Activated CD4-positive, alpha-beta memory T cell treated with anti-CD3 and anti-CD28 coated beads, Interleukin-2, amount 10 ng/mL, durations not matched to agents 7 days and 5 days (primary cell): ENCODE data around the gene PRKCA. TPM values are rescaled to one million over a fixed set of nuclear protein-coding genes. Genes with fewer than 3 reads are reported as not detected.

ENCODE experiments used
- CTCF ChIA-PET: fragments of 350-600 bp; sonication (Branson Sonifier 250); formaldehyde crosslinking; loops from one replicate; lab custom pipeline; 2021; ENCODE audit warnings: antibody characterized with exemption, inconsistent platforms; lab: Charles Lee
- POLR2A ChIA-PET: fragments of 350-600 bp; sonication (Branson Sonifier 250); formaldehyde crosslinking; loops from one replicate; lab custom pipeline; 2021; ENCODE audit warnings: antibody characterized with exemption; lab: Charles Lee
- DNase-seq: peaks from one replicate; pipeline ENCODE4 v3.0.0-alpha.2; 2020
- H3K27ac Mint-ChIP-seq: one replicate; pipeline ENCODE4 v1.8.0; 2021; ENCODE audit warnings: mild to moderate bottlenecking, mixed read lengths
- H3K27me3 Mint-ChIP-seq: one replicate; pipeline ENCODE4 v1.8.0; 2021; ENCODE audit warnings: mixed read lengths
- H3K36me3 Mint-ChIP-seq: one replicate; pipeline ENCODE4 v1.8.0; 2021; ENCODE audit warnings: low read depth, mixed read lengths
- H3K4me1 Mint-ChIP-seq: one replicate; pipeline ENCODE4 v1.8.0; 2021; ENCODE audit warnings: mixed read lengths
- H3K4me3 Mint-ChIP-seq: one replicate; pipeline ENCODE4 v1.8.0; 2021; ENCODE audit warnings: mild to moderate bottlenecking, mixed read lengths
- H3K9me3 Mint-ChIP-seq: one replicate; pipeline ENCODE4 v1.8.0; 2021; ENCODE audit warnings: mixed read lengths
- total RNA-seq, 2 experiments: library from RNA; stranded (reverse); gene quantifications; one replicate each; pipeline ENCODE4 v1.2.3, GENCODE V29; 2021

The PRKCA gene
- total RNA-seq, 2 experiments from 2014 or later: 57.6 to 61.3 TPM

DNA sequence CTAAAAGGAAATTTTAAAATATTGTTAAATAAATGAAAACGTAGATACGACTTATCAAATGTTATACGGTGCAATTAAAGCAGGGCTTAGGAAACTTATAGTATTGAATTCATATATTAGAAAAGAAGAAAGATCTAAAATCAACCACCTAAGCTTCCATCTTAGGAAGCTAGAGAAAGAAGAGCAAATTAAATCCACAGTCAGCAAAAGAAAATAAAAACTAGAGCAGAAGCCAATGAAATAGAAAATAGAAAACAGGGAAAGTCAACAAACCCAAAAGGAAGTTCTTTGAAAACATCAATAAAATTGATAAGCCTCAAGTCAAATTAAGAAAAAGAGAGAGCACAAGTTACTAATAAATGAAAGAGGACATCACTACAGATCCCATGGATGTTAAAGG is 457.9 kb downstream of the PRKCA start:
- DNase-seq: no peak
- Mint-ChIP-seq H3K9me3 (no peaks in the 10 kb centered on the region), H3K36me3 (peaks cover 14% of the 10 kb centered on the region), H3K27ac (no peak overlapping the region), H3K4me1 (no peaks in the 10 kb centered on the region), H3K27me3 (no peaks in the 10 kb centered on the region), H3K4me3 (no peak overlapping the region)
- ChIA-PET POLR2A (no interaction called here), CTCF (no interaction called here)

DNA sequence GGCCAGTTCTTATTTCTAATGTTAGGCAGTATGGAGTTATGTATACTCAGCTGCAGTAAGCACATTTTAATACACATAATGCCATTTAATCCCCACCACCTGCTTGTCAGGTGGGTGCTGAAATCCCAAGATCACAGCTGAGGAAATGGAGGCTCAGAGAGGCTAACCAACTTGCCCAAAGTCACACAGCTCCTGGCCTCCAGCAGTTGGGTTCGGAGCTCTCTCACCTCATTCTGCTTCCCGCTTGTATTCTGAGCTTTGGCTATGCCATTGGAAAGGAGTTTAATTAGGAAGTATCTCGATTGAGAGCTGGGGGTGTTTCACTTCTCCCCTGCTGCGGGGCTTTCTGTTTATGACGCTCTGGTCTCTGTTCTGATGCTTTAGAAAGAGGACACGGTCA is 459.9 kb downstream of the PRKCA start:
- peaks cover 9% of the 10 kb centered on the region for H3K36me3 Mint-ChIP-seq
- no peak overlapping the region for H3K4me3 Mint-ChIP-seq
- no peak overlapping the region for H3K27ac Mint-ChIP-seq
- no peak for DNase-seq
- no peaks in the 10 kb centered on the region for H3K9me3 Mint-ChIP-seq
- no peaks in the 10 kb centered on the region for H3K27me3 Mint-ChIP-seq
- ChIA-PET CTCF (no interaction called here), POLR2A (no interaction called here)
- peaks cover 17% of the 10 kb centered on the region for H3K4me1 Mint-ChIP-seq

DNA sequence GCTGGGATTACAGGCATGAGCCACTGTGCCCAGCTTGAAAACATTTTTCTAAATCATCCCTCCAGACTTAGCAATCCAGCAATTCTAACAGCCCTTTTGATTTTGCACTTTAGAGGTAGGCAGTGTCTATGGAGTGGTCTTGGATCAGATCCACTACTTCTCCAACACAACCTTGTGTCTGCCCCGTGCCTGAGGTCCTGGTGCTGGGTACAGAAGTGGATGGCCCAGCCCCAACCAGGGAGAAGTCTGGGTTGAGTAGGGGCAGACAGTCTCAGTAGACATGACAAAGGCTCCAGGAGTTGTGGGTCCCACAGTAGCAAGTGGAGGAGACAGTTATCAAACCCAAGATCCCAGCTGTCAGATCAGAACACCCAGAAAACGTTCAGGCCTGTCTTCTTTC is 460.6 kb downstream of the PRKCA start:
- CTCF ChIA-PET: no interaction called here

DNA sequence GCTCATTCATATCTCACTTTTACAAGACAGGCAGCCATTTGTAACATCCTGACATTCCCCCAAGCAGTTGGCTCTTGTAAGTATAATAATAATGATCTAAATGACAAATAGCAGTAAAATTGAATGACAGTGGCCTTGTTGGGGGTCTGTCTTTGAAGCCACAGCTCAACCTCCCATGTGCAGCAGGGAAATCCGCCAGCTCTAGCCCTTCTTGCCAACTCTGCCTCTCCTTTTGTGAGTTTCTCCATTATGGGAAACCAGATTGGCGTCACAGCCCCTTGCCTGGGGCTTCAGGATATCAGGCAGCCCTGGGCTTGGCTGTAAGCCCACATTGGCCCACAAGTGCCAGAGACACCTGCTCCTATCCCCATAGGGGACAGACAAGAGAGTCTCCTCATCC is 462.1 kb downstream of the PRKCA start:
- no peak overlapping the region for H3K27ac Mint-ChIP-seq
- peaks cover 19% of the 10 kb centered on the region for H3K36me3 Mint-ChIP-seq
- H3K4me1 Mint-ChIP-seq: peaks cover 33% of the 10 kb centered on the region
- DNase-seq: no peak
- POLR2A ChIA-PET: no interaction called here
- CTCF ChIA-PET: interaction anchor here (1.5 kb wide), 1 partner anchor 36 kb away, joined by 4 read pairs; no protein-coding TSS in a partner anchor
- H3K9me3 Mint-ChIP-seq: no peaks in the 10 kb centered on the region
- no peak overlapping the region for H3K4me3 Mint-ChIP-seq
- no peaks in the 10 kb centered on the region for H3K27me3 Mint-ChIP-seq

More for the DNA sequence above, 460.6 kb downstream of the PRKCA start:
- H3K27me3 Mint-ChIP-seq: no peaks in the 10 kb centered on the region
- no peak for DNase-seq
- H3K4me3 Mint-ChIP-seq: no peak overlapping the region
- POLR2A ChIA-PET: no interaction called here
- H3K9me3 Mint-ChIP-seq: no peaks in the 10 kb centered on the region
- no peak overlapping the region for H3K27ac Mint-ChIP-seq
- peaks cover 13% of the 10 kb centered on the region for H3K36me3 Mint-ChIP-seq
- peaks cover 23% of the 10 kb centered on the region for H3K4me1 Mint-ChIP-seq

DNA sequence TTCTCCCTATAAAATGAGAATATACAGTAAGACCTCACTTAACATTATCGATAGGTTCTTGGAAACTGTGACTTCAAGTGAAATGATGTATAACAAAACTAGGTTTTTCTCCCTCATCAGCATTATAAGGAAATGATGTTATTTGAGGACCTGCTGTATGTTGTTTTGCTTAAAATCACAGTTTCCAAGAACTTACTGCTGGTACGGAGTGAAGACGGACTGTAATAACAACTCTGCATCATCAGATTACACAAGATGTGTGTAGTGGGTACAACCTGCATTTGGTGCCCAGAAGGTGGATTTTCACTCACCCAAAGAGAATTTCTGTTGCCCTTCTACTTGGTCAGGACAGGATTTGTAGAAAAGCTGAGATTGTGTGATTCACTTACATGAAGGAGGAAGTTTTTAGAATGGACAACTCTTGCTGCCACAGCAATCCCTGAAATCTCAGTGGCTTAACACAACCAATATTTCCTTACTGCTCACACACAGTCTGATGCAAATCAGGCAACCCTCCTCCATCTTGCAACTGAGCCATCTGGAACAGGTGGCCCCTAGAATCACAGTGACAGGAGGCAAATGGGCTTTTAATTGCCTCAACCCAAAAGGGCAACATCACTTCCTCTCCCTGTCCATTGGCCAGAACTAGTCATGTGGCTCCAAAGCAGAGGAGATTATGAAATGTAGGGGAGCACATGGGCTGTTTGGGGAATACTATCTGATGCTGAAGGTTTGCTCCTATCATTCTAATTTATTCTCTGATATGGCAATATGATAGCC is 464.9 kb downstream of the PRKCA start:
- ChIA-PET POLR2A (no interaction called here), CTCF (interaction anchor here (1.0 kb wide), 1 partner anchor 40 kb away, joined by 4 read pairs; no protein-coding TSS in a partner anchor)
- Mint-ChIP-seq H3K4me1 (peaks cover 37% of the 10 kb centered on the region), H3K4me3 (peak overlapping the region; percentile 34), H3K27ac (peak overlapping the region; percentile 87), H3K36me3 (peaks cover 19% of the 10 kb centered on the region), H3K9me3 (no peaks in the 10 kb centered on the region), H3K27me3 (no peaks in the 10 kb centered on the region)
- DNase-seq: peak; percentile 21

DNA sequence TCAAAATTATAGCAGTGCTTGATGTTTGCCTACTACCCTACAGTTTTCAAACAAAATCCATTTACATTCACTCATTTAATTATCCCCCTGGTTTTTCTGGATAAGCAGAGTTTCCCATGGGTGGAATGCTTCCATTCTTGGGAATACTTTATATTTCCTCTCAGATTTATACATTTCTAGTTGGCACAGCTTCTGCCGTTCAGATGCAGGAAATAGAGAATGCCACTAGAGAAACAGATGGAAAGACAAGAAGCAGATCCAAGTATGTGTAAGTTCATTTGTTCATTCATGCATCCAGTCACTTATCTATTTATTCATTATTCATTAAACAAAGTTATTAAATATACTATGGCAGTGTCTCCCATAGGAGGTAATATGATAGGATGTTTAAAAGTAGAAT is 467.5 kb downstream of the PRKCA start:
- CTCF ChIA-PET: no interaction called here

DNA sequence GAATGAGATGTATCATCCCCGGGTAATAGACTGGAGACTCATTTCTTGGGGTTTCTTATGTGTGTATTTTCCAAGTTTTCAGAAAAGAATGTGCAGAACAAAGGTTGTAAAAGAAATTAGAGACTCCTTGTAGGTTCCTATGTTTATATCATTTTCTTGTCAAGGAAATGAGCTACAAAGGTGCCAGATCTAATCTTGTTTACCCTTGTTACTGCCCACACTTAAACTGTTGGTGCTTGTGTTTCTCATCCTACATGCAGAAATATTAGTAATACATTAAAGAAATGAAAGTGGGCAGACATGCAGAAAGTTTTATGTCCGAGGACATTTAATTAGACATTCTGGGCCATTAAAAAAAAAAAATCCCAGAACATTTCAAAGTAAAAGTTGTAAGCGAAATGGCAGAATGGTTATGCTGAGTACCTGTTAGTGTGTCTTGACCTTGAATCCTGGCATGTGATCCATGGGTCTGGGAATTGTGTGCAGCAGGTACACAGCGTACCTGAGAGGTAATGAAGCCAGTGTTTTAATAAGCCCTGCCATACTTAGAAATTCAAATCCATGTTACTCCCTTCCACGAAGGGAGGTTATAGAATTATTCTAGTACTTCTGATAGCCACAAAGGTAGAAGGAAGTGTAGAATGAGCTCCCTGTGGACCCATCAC is 469.9 kb downstream of the PRKCA start:
- ChIA-PET POLR2A (no interaction called here), CTCF (no interaction called here)
- no peak overlapping the region for H3K4me3 Mint-ChIP-seq
- no peaks in the 10 kb centered on the region for H3K27me3 Mint-ChIP-seq
- no peak for DNase-seq
- H3K27ac Mint-ChIP-seq: no peak overlapping the region
- no peaks in the 10 kb centered on the region for H3K9me3 Mint-ChIP-seq
- peaks cover 16% of the 10 kb centered on the region for H3K36me3 Mint-ChIP-seq
- peaks cover 20% of the 10 kb centered on the region for H3K4me1 Mint-ChIP-seq

More for the DNA sequence above, 467.5 kb downstream of the PRKCA start:
- Mint-ChIP-seq H3K27ac (no peak overlapping the region), H3K4me1 (peaks cover 37% of the 10 kb centered on the region), H3K9me3 (no peaks in the 10 kb centered on the region), H3K4me3 (no peak overlapping the region), H3K36me3 (peaks cover 25% of the 10 kb centered on the region), H3K27me3 (no peaks in the 10 kb centered on the region)
- DNase-seq: no peak
- POLR2A ChIA-PET: no interaction called here

DNA sequence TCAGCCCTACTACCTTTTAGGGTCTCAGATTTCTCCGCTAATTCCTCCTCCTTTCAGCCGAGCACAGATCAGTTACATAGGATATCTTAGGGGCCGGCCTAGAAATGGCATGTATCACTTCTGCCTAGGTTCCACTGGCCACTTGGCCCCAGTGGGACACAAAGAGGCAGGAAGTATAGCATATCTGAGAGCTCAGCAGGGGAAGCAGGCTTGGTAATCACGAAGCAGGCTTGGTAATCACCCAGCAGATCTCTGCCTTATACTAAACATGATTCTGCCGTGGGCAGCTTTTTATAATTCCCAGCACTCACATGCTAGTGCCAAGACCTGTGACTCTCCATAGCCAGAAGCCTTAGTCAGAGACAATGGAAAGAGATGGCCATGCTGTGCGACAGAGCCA is 472.9 kb downstream of the PRKCA start:
- Mint-ChIP-seq H3K27me3 (no peaks in the 10 kb centered on the region), H3K36me3 (peaks cover 17% of the 10 kb centered on the region), H3K4me3 (no peak overlapping the region), H3K4me1 (no peaks in the 10 kb centered on the region), H3K27ac (no peak overlapping the region), H3K9me3 (no peaks in the 10 kb centered on the region)
- DNase-seq: no peak
- ChIA-PET POLR2A (no interaction called here), CTCF (interaction anchor here (0.6 kb wide), 1 partner anchor 19 kb away, joined by 3 read pairs; no protein-coding TSS in a partner anchor)

DNA sequence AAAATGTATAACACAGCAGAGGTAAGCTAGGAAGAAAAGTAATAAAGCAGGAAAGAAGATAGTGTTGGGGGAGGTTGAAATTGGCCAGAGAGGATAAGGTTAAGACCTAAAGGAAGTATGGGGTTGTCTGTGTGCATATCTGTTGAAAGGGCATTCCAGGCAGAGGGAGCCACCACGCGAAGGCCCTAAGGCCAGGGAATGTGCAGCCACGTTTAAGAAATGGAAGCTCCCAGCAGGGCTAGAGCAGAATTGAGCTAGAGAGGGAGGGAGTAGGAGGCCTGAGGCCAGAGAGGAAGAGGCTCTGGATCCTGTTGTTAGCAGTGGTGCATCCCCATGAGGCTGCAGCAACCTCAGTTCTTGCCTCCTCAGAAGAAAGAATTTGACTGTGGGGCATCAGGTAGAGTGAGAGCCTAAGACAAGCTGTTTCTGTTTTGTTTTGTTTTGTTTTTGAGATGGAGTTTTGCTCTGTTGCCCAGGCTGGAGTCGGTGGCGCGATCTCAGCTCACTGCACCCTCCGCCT is 473.5 kb downstream of the PRKCA start:
- DNase-seq: no peak
- no peaks in the 10 kb centered on the region for H3K4me1 Mint-ChIP-seq
- ChIA-PET CTCF (interaction anchor here (0.6 kb wide), 1 partner anchor 19 kb away, joined by 3 read pairs; no protein-coding TSS in a partner anchor), POLR2A (no interaction called here)
- H3K27ac Mint-ChIP-seq: no peak overlapping the region
- H3K9me3 Mint-ChIP-seq: no peaks in the 10 kb centered on the region
- no peak overlapping the region for H3K4me3 Mint-ChIP-seq
- H3K27me3 Mint-ChIP-seq: no peaks in the 10 kb centered on the region
- H3K36me3 Mint-ChIP-seq: peaks cover 17% of the 10 kb centered on the region

DNA sequence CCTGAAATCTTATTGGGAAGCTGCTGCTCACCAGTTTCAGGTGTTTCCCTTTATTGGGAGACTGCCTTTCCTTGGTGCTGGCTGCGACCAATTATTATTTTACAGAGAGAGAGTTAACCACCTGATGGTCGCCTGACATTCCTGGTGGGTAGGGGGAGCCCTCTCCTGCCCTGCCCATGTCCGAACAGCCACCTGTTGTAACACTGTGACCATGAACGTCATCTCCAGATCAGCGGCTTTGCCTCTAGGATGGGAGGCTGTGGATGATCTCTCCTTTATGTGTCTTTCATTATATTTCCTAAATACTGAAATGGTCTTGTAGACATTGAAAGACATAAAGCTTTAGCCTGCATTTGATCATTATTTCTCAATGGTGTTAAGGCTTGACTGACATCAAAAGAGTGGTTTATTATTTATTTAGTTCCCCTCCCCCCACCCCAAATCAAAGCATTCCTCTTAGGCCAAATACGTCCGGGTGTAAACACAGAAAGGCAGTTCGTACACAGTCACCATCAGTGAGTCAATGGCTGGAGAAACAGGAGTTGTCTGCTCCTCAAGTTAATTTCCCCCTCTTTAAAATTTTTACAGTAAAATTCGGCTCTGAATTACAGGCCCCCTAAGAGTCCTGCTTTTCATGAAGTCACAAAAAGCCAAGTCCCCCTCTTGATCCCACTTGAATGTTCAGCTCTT is 474.7 kb downstream of the PRKCA start:
- ChIA-PET POLR2A (no interaction called here), CTCF (no interaction called here)
- DNase-seq: no peak
- Mint-ChIP-seq H3K4me3 (no peak overlapping the region), H3K36me3 (peaks cover 17% of the 10 kb centered on the region), H3K27ac (no peak overlapping the region), H3K9me3 (no peaks in the 10 kb centered on the region), H3K27me3 (no peaks in the 10 kb centered on the region), H3K4me1 (no peaks in the 10 kb centered on the region)

DNA sequence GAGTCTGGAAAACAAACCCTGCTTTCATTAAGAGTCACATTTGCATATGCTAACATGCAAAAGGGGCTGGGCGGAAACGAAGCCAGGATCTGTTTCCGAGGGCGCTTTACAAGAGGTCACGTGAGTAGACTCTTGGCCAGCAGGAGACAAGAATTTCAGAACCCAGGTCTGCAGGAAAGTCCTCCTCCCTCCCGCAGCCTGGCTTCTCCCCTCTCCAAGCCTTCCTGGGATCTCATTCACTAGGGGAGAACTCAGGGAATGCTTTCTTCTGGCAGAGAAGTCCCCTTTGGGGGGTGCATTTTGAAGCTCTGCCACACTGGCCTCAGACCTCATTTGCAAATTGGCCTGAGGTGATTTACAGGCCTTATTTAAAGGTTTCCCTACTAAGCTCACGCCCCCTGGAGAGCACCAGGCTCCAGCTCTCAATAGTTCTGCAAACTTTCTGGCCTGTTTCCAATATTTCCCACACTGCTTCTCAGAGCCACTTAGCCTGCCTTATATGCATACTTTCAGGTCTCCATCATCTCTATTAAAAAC is 475.3 kb downstream of the PRKCA start:
- ChIA-PET CTCF (no interaction called here), POLR2A (no interaction called here)
- no peak for DNase-seq
- Mint-ChIP-seq H3K4me3 (no peak overlapping the region), H3K27me3 (no peaks in the 10 kb centered on the region), H3K36me3 (peaks cover 17% of the 10 kb centered on the region), H3K4me1 (no peaks in the 10 kb centered on the region), H3K27ac (no peak overlapping the region), H3K9me3 (no peaks in the 10 kb centered on the region)

DNA sequence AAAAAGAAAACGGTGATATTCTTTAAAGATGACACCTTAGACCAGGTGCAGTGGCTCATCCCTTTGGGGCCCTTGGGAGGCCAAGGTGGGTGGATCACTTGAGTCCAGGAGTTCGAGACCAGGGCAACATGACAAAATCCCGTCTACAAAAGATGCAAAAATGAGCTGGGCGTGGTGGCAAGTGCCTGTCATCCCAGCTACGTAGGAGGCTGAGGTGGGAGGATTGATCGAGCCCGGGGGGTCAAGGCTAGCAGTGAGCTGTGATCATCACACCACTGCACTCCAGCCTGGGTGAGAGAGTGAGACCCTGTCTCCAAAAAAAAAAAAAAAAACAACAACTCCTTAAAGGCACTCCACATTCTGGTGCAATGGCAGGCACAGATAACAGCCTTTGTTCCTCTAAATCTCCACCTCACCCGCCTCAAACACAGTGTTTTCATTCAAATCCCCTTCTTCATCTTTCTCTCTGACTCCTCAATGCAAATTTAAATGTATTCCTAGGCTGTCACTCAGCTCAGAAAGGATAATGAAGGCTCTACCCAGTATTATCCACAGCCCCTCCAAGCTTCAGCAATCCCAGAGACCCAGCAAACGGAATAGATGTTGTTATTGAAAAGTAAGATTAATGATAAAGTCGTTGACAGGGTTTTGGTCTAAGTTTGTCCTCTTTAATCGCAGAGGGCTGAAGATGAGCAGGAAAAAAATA is 476.3 kb downstream of the PRKCA start:
- Mint-ChIP-seq H3K9me3 (no peaks in the 10 kb centered on the region), H3K36me3 (peaks cover 17% of the 10 kb centered on the region), H3K4me3 (no peak overlapping the region), H3K4me1 (no peaks in the 10 kb centered on the region), H3K27me3 (no peaks in the 10 kb centered on the region), H3K27ac (no peak overlapping the region)
- no peak for DNase-seq
- POLR2A ChIA-PET: no interaction called here
- CTCF ChIA-PET: no interaction called here
